ENCODE results near the gene SERPINA3. TPM values are rescaled to one million over a fixed set of nuclear protein-coding genes. Genes with fewer than 3 reads are reported as not detected.

Gene SERPINA3
- total and polyA plus RNA-seq, 2 of the 8 experiments (the other 6 are each of a cell fraction or from before 2014, with no cell fraction given) = not detected

- Histone ChIP-seq H3K9ac (replicated peaks in 1 of 4; ENCODE audit: extremely low read depth in 1 of 4, low read depth in 3 of 4, low read length in 3 of 4) (no peak overlapping the region), H3K27me3 (replicated peaks in 1 of 4; ENCODE audit: control insufficient read depth in 3 of 4, extremely low read depth in 1 of 4, insufficient read depth in 3 of 4, low read length in 3 of 4) (peaks cover 0 to 2% (median 0%) of the 10 kb centered on the region in 4 experiments; a peak in 3 of 7 replicates), H3K36me3 (ENCODE audit: control insufficient read depth in 2 of 4, insufficient read depth in 4 of 4, low read length in 3 of 4) (no peaks in the 10 kb centered on the region), H2BK15ac (ENCODE audit: low read length) (no peak overlapping the region), H3K14ac (ENCODE audit: insufficient read length) (no peak overlapping the region), H3K4me1 (replicated peaks in 1 of 4; ENCODE audit: control insufficient read depth in 3 of 4, insufficient read depth in 4 of 4, low read length in 3 of 4) (peaks cover 0 to 4% (median 1%) of the 10 kb centered on the region in 4 experiments; a peak in 1 of 7 replicates), H4K5ac (ENCODE audit: insufficient read length, low read depth, low read length) (no peak overlapping the region), H3K27ac (ENCODE audit: low read depth, low read length) (no peak overlapping the region), H4K20me1 (replicated peaks in 1 of 2; ENCODE audit: control insufficient read depth in 1 of 2, insufficient read depth in 2 of 2, low read length in 2 of 2) (no peaks in the 10 kb centered on the region), H2BK12ac (ENCODE audit: low read depth, low read length) (no peak overlapping the region), H4K8ac (ENCODE audit: extremely low read depth, insufficient read depth, low read length) (no peak overlapping the region), H3K4me2 (ENCODE audit: insufficient read depth in 1 of 2, low read depth in 2 of 2, low read length in 2 of 2) (no peak overlapping the region), H3K23me2 (ENCODE audit: low read depth, low read length) (peaks cover 3% of the 10 kb centered on the region; the same call in 1 of the 2 replicates), H3K18ac (ENCODE audit: extremely low read depth, low read length) (no peak overlapping the region), H2AK5ac (ENCODE audit: low read depth, low read length) (no peak overlapping the region), H3K79me2 (ENCODE audit: control insufficient read depth in 1 of 2, insufficient read depth in 2 of 2, low read length in 2 of 2) (no peaks in the 10 kb centered on the region), H2BK120ac (replicated peaks; ENCODE audit: low read depth, low read length) (no peak overlapping the region), H2AFZ (ENCODE audit: low read length) (no peak overlapping the region), H4K91ac (replicated peaks; ENCODE audit: insufficient read length, low read length) (no peak overlapping the region), H3K4ac (replicated peaks; ENCODE audit: insufficient read length, low read depth, low read length) (no peak overlapping the region), H2BK5ac (ENCODE audit: low read depth, low read length) (no peak overlapping the region), H2BK20ac (ENCODE audit: low read length) (no peak overlapping the region), H3K56ac (replicated peaks; ENCODE audit: insufficient read length, low read depth, low read length) (no peak overlapping the region), H3K9me3 (ENCODE audit: insufficient read depth in 2 of 2, low read depth in 1 of 2, low read length in 1 of 2) (peaks cover 7 to 8% of the 10 kb centered on the region in 2 experiments; a peak in 2 of 4 replicates), H3K23ac (ENCODE audit: insufficient read length) (no peak overlapping the region), H3K79me1 (ENCODE audit: low read depth, low read length) (no peaks in the 10 kb centered on the region), H3K4me3 (ENCODE audit: extremely low read depth in 1 of 4, insufficient read depth in 2 of 4, low read depth in 3 of 4, low read length in 4 of 4) (no peak overlapping the region)
- ChIA-PET CTCF (ENCODE audit: partially characterized antibody) (interaction anchor here (0.6 to 1.5 kb wide), 3 partner anchors 13 to 201 kb away, joined by 3 to 4 read pairs (median 3); no protein-coding TSS in a partner anchor), POLR2A (ENCODE audit: partially characterized antibody) (no interaction called here)
- 96% methylated on average over 7 of the region's 7 CpGs; no CpG with 5 or more reads in 1 of the 2 experiments for WGBS, 2 experiments (ENCODE audit: extremely low coverage in 1 of 2, insufficient coverage in 1 of 2, insufficient read length in 1 of 2, insufficient replicate concordance in 2 of 2, low coverage in 1 of 2, low lambda C conversion rate in 2 of 2, missing lambda C conversion rate in 1 of 2)
- DNase-seq (ENCODE audit: low read depth in 1 of 2, low spot score in 2 of 2) (no peak), FAIRE-seq (no peak)
- TF ChIP-seq GTF2F1 (IDR thresholded peaks at IDR 0.05; ENCODE audit: borderline replicate concordance, low read depth, low read length) (no peak), GABPA (IDR thresholded peaks at IDR 0.05; ENCODE audit: borderline replicate concordance, insufficient read depth, low read length) (no peak), EP300 (IDR thresholded peaks at IDR 0.05; ENCODE audit: borderline replicate concordance in 1 of 2, low read depth in 2 of 2, low read length in 2 of 2) (no peak), TEAD4 (IDR thresholded peaks at IDR 0.05; ENCODE audit: low read depth, low read length) (no peak), SAP30 (IDR thresholded peaks at IDR 0.05; ENCODE audit: insufficient read depth, insufficient replicate concordance, low read length) (no peak), SP1 (IDR thresholded peaks at IDR 0.05; ENCODE audit: low read depth, low read length) (no peak), CTBP2 (IDR thresholded peaks at IDR 0.05; ENCODE audit: borderline replicate concordance, insufficient read depth, insufficient read length, low read length) (no peak), KDM1A (IDR thresholded peaks at IDR 0.05; ENCODE audit: borderline replicate concordance, low read length) (no peak), USF2 (IDR thresholded peaks at IDR 0.05; ENCODE audit: low read length) (no peak), CBX8 (IDR thresholded peaks at IDR 0.05; ENCODE audit: borderline replicate concordance, low read depth, low read length) (no peak), TAF7 (optimal IDR thresholded peaks at IDR 0.05; ENCODE audit: borderline replicate concordance, low read depth, low read length) (no peak), POLR2A (IDR thresholded peaks at IDR 0.05; ENCODE audit: control extremely low read depth in 1 of 2, low read depth in 2 of 2, low read length in 2 of 2) (no peak)
These were observed 29.9 kb upstream of the SERPINA3 start for GRCh38 chr14:94582199-94582750.
